IPS DF 6.9 (cell line): ENCODE data around the gene CCDC154.
"Not testable (repeated sequence)": the region's sequence is repeated elsewhere in the genome, so short reads cannot be mapped to it uniquely, and the experiment has no call there.

ENCODE experiments used
- DNase-seq: peaks from one replicate; pipeline ENCODE4 v3.0.0-alpha.2; 2013; ENCODE audit warnings: low read depth, low spot score
- H3K27ac ChIP-seq: one replicate; pipeline ENCODE4 v1.5.1; 2013; ENCODE audit warnings: low read length, control low read depth
- H3K27me3 ChIP-seq: 2 replicates; pipeline ENCODE4 v1.6.1; 2013; ENCODE audit warnings: mild to moderate bottlenecking, low read length; ENCODE audit not compliant: control insufficient read depth, insufficient read depth
- H3K36me3 ChIP-seq: 2 replicates; pipeline ENCODE4 v1.6.1; 2013; ENCODE audit warnings: low read length; ENCODE audit not compliant: control insufficient read depth, insufficient read depth
- H3K4me1 ChIP-seq: 2 replicates; pipeline ENCODE4 v1.6.1; 2013; ENCODE audit warnings: low read length; ENCODE audit not compliant: control insufficient read depth, insufficient read depth
- H3K4me3 ChIP-seq: 2 replicates; pipeline ENCODE4 v1.5.1; 2013; ENCODE audit warnings: mild to moderate bottlenecking, low read length
- H3K9me3 ChIP-seq: 2 replicates; pipeline ENCODE4 v1.6.1; 2013; ENCODE audit warnings: low read length, inconsistent platforms; ENCODE audit not compliant: control insufficient read depth, insufficient read depth
- WGBS: extraction: QIAGEN DNeasy Blood & Tissue Kit; methylation state at CpG from one replicate; pipeline ENCODE4 v1.1.7; 2013; ENCODE audit warnings: mixed read lengths, missing lambda C conversion rate; ENCODE audit not compliant: insufficient read length, insufficient coverage; 5-methylcytosine and 5-hydroxymethylcytosine counted together

Gene CCDC154

DNA sequence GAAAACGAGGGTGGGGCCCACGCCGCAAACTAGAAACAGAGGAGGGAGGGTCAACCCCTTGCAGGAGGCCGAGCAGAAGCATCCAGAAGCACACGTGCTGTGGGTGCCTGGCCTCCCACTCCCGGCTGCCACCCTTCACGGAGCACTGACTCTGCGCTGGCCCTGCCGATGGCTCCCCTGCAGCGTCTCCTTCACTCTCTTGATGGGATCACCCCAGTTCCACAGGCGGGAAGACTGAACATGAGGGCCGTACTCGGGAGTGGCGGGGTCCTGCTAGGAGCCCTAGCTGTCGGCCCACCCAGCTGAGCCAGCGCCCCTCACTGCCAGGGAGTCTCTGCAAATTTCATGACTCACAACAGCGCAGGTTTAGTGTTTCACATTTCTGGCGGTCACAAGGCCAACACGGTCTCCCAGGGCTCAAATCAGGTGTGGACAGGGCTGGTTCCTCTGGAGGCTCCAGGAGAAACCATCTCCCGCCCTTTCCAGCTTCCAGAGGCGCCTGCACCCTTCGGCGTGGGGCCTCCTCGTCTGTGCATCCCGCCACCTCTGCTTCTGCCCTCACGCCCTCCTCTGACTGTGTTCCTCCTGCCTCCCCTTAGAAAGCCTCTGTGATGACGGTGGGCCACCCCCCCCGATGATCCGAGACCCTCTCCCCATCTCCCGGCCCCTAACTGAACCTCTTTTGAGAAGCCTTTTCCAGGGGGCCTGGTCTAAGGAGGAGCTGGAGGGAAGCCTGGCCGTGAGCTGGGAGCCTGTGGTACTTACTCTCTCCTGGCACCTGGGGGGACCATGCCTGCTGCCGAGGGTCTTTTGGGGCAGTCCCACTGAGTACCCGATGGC, 42.4 kb upstream of the CCDC154 start:
- Histone ChIP-seq H3K9me3 (no peaks in the 10 kb centered on the region), H3K27ac (no peak overlapping the region), H3K36me3 (no peaks in the 10 kb centered on the region), H3K4me1 (no peaks in the 10 kb centered on the region), H3K4me3 (no peak overlapping the region), H3K27me3 (no peaks in the 10 kb centered on the region)
- DNase-seq, result no peak
- WGBS, result no CpG with 5 or more reads among the region's 33 CpGs

DNA sequence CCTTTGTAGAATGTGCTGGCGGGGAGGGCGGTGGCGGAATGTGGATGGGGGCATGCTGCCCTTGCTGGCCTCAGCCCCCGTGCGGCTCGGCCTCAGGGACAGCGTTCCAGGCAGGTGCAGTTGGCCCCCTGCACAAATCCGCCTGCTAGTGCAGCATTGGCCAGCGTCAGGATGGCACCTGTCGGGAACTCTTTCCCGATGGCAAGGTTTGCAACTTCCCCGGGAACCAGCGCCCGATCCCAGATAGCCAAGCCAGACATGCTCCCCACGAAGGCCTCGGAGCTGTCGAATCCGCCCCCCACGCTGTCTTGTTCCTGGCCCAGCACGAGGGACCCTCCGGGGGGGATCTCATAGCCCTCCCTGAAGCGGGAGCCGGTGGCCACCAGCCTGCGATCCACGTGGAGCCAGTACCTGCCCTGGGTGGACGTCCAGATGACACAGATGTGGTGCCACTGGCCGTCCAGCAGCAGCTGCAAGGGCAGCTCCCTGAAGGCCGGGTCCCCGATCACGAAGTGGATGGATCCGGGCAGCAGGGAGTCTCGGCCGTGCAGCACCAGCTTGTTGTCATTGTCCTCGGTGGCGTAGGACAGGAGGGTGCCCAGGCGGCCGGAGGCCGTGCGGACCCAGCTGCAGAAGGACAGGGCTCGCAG, 41.6 kb upstream of the CCDC154 start:
- H3K36me3 ChIP-seq, result no peaks in the 10 kb centered on the region
- H3K4me1 ChIP-seq, result no peaks in the 10 kb centered on the region
- no peaks in the 10 kb centered on the region for H3K27me3 ChIP-seq
- H3K9me3 ChIP-seq, result no peaks in the 10 kb centered on the region
- H3K27ac ChIP-seq, result no peak overlapping the region
- DNase-seq, result no peak
- H3K4me3 ChIP-seq, result no peak overlapping the region
- no CpG with 5 or more reads among the region's 40 CpGs for WGBS

DNA sequence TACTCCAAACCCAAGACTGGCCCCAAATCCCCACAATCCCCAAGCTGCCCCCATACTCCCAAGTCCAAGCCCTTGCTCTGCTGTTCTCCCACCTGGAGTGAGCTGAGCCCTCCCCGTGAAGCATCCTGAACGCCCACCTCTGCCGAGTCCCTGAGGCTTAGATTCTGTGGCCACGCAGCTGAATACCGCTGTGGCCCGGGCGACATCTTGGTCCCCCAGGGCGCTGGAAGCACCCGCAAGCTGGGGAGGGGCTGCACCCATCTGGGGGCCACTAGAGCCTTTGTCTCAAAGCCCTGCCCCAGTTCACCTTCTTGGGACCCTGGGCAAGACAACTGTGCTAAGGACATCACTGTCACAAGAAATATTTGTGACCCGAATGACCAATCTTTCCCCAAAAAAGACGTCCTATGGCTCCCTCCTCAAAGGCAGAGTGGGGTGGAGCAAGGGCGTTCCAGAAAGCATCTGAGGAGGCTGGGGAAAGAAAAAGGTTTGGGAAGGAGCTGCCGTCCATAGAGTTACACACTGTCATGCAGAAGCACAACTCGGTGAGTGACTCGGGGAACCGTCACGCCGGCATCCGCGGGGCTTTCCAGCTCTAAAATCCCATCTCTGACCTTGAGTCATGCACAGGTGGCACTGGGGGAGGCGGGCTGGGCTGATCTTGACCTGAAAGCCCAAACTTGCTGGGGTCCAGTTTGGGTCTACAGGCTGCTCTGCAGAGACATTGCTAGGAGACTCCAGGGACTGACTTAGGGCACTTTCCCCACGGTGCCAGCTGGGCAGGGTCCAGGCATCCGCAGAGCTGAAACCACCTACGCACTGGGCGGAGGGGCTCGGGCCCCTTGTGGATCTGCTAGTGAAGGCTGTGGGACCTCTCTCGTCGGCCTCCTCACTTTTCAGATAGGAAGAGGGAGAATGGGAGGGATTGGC, 37.8 kb upstream of the CCDC154 start:
- DNase-seq, result no peak
- H3K4me1 ChIP-seq, result no peaks in the 10 kb centered on the region
- H3K4me3 ChIP-seq, result no peak overlapping the region
- H3K9me3 ChIP-seq, result no peaks in the 10 kb centered on the region
- H3K36me3 ChIP-seq, result no peaks in the 10 kb centered on the region
- no CpG with 5 or more reads among the region's 28 CpGs for WGBS
- no peak overlapping the region for H3K27ac ChIP-seq
- no peaks in the 10 kb centered on the region for H3K27me3 ChIP-seq

DNA sequence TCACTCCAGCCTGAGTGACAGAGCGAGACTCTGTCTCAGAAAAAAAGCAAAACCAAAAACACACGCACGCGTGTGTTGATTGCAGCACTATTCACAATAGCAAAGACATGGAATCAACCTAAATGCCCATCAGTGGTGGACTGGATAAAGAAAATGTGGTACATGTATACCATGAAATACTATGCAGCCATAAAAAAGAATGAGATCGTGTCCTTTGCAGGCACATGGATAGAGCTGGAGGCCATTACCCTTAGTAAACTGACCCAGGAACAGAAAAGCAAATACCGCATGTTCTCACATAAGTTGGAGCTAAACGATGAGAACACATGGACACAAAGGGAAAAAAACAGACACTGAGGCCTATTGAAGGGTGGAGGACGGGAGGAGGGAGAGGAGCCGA, 34.6 kb upstream of the CCDC154 start:
- H3K4me1 ChIP-seq, H3K36me3 ChIP-seq, H3K27me3 ChIP-seq, H3K4me3 ChIP-seq, DNase-seq, H3K27ac ChIP-seq, H3K9me3 ChIP-seq: not testable (repeated sequence)
- no CpG with 5 or more reads among the region's 9 CpGs for WGBS

DNA sequence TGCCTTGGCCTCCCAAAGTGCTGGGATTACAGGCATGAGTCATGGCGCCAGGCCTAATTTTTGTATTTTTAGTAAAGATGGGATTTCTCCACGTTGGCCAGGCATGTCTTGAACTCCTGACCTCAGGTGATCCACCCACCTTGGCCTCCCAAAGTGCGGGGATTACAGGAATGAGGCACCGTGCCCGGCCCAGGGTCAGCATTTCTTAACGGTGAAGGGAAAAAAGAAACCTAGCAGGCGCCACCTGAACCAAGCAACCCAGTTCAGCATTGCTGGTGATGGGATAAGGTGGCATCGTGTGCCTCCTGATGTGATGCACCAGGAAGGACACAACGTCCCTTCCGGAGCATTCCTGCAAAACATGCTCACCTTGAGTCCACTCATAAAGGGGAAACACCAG, 32.7 kb upstream of the CCDC154 start:
- Histone ChIP-seq H3K27ac (no peak overlapping the region), H3K9me3 (no peaks in the 10 kb centered on the region), H3K4me1 (no peaks in the 10 kb centered on the region), H3K4me3 (no peak overlapping the region), H3K36me3 (no peaks in the 10 kb centered on the region), H3K27me3 (no peaks in the 10 kb centered on the region)
- no peak for DNase-seq
- no CpG with 5 or more reads among the region's 10 CpGs for WGBS

DNA sequence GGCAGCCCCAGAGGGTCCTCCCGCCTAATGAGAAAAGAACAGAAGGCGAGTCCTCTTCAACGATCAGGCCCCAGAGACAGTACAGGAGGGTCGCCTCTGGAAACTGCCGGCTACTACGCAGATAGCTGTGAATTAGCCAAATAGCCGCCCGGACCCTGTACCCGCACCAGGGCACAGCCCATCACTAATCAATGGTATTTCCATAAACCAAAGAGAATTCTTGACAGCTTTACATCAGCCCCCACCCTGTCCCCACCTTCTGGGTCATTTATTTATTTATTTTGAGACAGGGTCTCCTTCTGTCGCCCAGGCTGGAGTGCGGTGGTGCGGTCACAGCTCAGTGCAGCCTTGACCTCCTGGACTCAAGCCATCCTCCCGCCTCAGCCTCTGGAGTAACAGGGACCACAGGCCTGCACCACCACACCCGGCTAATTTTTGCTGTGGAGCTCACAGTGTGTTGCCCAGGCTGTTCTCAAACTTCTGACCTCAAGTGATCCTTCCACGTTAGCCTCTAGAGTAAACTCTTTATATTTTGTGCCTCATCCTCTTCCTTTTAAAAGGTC, 31.3 kb upstream of the CCDC154 start:
- H3K4me3 ChIP-seq, result peak overlapping the region; percentile 93
- H3K9me3 ChIP-seq, result no peaks in the 10 kb centered on the region
- peaks cover 2% of the 10 kb centered on the region; the same call in 1 of the 2 replicates for H3K4me1 ChIP-seq
- no peaks in the 10 kb centered on the region for H3K27me3 ChIP-seq
- no peak overlapping the region for H3K27ac ChIP-seq
- no peak for DNase-seq
- no CpG with 5 or more reads among the region's 15 CpGs for WGBS
- H3K36me3 ChIP-seq, result no peaks in the 10 kb centered on the region

DNA sequence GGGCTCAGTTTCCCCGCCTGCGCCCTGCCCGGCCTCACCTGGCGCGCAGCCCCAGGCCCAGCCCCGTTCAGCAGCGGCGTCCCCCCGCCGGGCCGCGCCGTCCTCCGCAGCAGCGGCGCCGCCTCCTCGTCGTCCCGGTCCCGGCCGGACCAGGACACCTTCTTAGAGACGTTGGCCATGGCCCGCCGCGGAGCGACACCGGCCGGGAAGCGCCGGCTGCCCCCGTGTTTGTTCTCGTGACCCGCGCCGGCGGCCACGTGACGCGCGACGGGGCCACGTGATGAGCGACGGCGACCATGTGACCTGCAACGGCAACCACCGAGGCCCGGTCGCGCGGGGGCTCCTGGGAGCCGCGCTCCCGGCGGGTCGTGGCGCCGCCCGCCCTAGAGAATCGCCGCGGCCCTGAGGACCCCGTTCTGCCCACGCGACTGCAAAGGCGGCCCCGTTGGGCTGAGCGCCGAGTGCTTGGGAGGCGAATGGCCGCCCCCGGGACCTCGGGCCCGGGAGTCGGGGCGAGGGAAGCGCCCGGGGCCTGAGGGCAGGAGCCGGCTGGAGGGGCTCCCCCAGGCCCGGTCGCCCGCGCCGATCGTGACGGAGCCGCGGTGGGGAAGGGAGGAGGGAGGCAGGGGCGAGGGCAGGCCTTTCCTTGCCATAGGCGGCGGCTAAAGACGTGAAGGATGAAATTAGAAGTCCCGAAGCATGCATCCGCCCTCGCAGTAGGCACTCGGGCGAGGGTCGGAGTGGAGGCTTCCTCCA, 30.6 kb upstream of the CCDC154 start, which contains the start of gene CLCN7:
TSS of gene CLCN7 (minus strand) at position 233 of the 756 bp plus-strand sequence. CDS start at position 179, 54 bp downstream.
- no peak within 1 kb of the TSS for H3K27ac ChIP-seq
- WGBS, result no CpG with 5 or more reads among the region's 99 CpGs
- DNase-seq, result peak; percentile 45

DNA sequence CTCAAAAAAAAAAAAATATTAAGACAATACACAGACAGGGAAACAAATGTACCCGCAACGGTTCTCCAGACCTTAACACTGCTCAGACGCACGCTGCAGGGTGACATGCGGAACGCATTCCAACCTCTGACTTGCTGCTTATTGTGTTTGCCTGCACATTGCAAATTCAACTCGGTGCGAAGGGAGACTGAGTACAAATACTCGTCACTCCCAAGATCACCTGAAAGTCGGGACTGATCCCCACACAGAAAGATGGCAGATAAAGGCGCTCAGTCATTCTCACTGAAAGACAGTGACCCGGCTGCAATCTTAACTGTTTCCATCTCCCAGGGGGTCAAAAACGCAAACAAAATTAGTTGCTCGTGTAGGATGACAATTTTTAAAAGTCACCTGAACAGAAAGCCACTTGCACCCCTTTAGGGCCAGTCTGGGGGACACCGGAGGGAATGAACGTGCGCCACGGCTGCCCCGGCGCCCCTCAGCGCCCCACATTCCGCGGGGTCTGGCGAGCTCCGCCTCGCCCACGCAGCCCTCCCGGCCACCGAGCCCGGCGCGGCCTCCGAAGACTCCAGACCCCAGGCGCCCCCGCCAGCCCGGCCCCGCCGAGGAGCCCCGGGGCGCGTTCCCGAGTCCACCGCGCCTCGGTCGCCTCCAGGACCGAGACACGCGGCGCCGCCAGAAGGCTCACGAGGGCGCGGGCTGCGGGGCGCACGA, 29.9 kb upstream of the CCDC154 start:
- Histone ChIP-seq H3K4me1 (peaks cover 2% of the 10 kb centered on the region; the same call in 1 of the 2 replicates), H3K27me3 (no peaks in the 10 kb centered on the region), H3K4me3 (peak overlapping the region; percentile 93), H3K9me3 (no peaks in the 10 kb centered on the region), H3K36me3 (no peaks in the 10 kb centered on the region), H3K27ac (no peak overlapping the region)
- no peak for DNase-seq
- WGBS, result no CpG with 5 or more reads among the region's 57 CpGs

More for the DNA sequence above, 30.6 kb upstream of the CCDC154 start, which contains the start of gene CLCN7:
- H3K4me3 ChIP-seq, result peak within 1 kb of the TSS; percentile 93
- H3K27me3 ChIP-seq, result no peaks in the 10 kb centered on the region
- peaks cover 2% of the 10 kb centered on the region; the same call in 1 of the 2 replicates for H3K4me1 ChIP-seq
- H3K9me3 ChIP-seq, result no peaks in the 10 kb centered on the region
- no peaks in the 10 kb centered on the region for H3K36me3 ChIP-seq

DNA sequence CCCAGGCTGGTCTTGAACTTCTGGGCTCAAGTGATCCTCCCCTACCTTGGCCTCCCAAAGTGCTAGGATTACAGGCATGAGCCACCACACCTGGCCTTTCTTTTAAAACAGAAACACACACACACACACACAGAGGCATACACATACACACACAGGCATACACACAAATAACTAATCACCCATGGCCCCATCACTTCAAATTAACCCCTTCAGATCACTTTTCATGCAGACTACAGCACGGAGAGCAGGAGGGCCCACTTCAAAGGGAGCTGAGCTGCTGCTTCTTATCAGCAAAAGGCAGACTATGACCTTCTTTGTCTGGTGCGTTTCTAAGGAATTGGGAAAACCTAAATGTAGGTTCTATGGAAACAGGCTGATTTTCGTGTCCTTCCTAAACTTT, 28.6 kb upstream of the CCDC154 start:
- Histone ChIP-seq H3K36me3 (no peaks in the 10 kb centered on the region), H3K9me3 (no peaks in the 10 kb centered on the region), H3K27me3 (no peaks in the 10 kb centered on the region), H3K4me1 (peaks cover 2% of the 10 kb centered on the region; the same call in 1 of the 2 replicates), H3K27ac (no peak overlapping the region), H3K4me3 (no peak overlapping the region)
- no peak for DNase-seq
- no CpG with 5 or more reads among the region's 3 CpGs for WGBS
